ENCODE measurements around the gene FMN2. TPM values are rescaled to one million over a fixed set of nuclear protein-coding genes. Genes with fewer than 3 reads are reported as not detected.

Gene FMN2
- total RNA-seq, 1 donor = 11.2 TPM

- H4K20me1 ChIP-seq (ENCODE audit: insufficient read depth, low read length) = no peaks in the 10 kb centered on the region
- peaks cover 11% of the 10 kb centered on the region for H3K36me3 ChIP-seq (ENCODE audit: insufficient read depth, low read length)
- peaks cover 12% of the 10 kb centered on the region for H3K4me1 ChIP-seq (ENCODE audit: insufficient read depth, low read length)
- no peak overlapping the region for H2AFZ ChIP-seq (ENCODE audit: low read length)
- peaks cover 7% of the 10 kb centered on the region for H3K79me2 ChIP-seq (ENCODE audit: insufficient read depth, low read length)
- no peak for TF ChIP-seq CTCF (IDR thresholded peaks at IDR 0.05; ENCODE audit: extremely low read depth, low read depth, low read length)
- H3K9me3 ChIP-seq (ENCODE audit: low read depth, low read length) = peaks cover 3% of the 10 kb centered on the region
- H3K4me3 ChIP-seq (ENCODE audit: insufficient read depth, low read length) = no peak overlapping the region
- DNase-seq (ENCODE audit: insufficient read length, low spot score, missing footprints) = no peak
- H3K4me2 ChIP-seq (ENCODE audit: insufficient read depth, low read length) = no peak overlapping the region
- no peaks in the 10 kb centered on the region for H3K27me3 ChIP-seq (ENCODE audit: insufficient read depth, low read length)
- no peak overlapping the region for H3K27ac ChIP-seq (ENCODE audit: low read depth, low read length)
Measured at GRCh38 chr1:240201931-240202330, 110.2 kb downstream of the FMN2 start.

- Histone ChIP-seq H3K4me2 (ENCODE audit: insufficient read depth, low read length) (no peak overlapping the region), H3K36me3 (ENCODE audit: insufficient read depth, low read length) (peaks cover 18% of the 10 kb centered on the region), H4K20me1 (ENCODE audit: insufficient read depth, low read length) (no peaks in the 10 kb centered on the region), H2AFZ (ENCODE audit: low read length) (no peak overlapping the region), H3K4me3 (ENCODE audit: insufficient read depth, low read length) (no peak overlapping the region), H3K27ac (ENCODE audit: low read depth, low read length) (no peak overlapping the region), H3K79me2 (ENCODE audit: insufficient read depth, low read length) (no peaks in the 10 kb centered on the region), H3K27me3 (ENCODE audit: insufficient read depth, low read length) (no peaks in the 10 kb centered on the region), H3K9me3 (ENCODE audit: low read depth, low read length) (no peaks in the 10 kb centered on the region), H3K4me1 (ENCODE audit: insufficient read depth, low read length) (peaks cover 24% of the 10 kb centered on the region)
- DNase-seq (ENCODE audit: insufficient read length, low spot score, missing footprints) = peak; percentile 37
- no peak for TF ChIP-seq CTCF (IDR thresholded peaks at IDR 0.05; ENCODE audit: extremely low read depth, low read depth, low read length)
Measured at GRCh38 chr1:240207073-240207709, 115.5 kb downstream of the FMN2 start.

- H3K27ac ChIP-seq (ENCODE audit: low read depth, low read length) = peak overlapping the region; percentile 78
- no peak overlapping the region for H2AFZ ChIP-seq (ENCODE audit: low read length)
- peaks cover 20% of the 10 kb centered on the region for H3K36me3 ChIP-seq (ENCODE audit: insufficient read depth, low read length)
- peak; percentile 87 for DNase-seq (ENCODE audit: insufficient read length, low spot score, missing footprints)
- H4K20me1 ChIP-seq (ENCODE audit: insufficient read depth, low read length) = no peaks in the 10 kb centered on the region
- no peaks in the 10 kb centered on the region for H3K9me3 ChIP-seq (ENCODE audit: low read depth, low read length)
- peak overlapping the region; percentile 40 for H3K4me2 ChIP-seq (ENCODE audit: insufficient read depth, low read length)
- no peaks in the 10 kb centered on the region for H3K27me3 ChIP-seq (ENCODE audit: insufficient read depth, low read length)
- H3K4me3 ChIP-seq (ENCODE audit: insufficient read depth, low read length) = no peak overlapping the region
- no peaks in the 10 kb centered on the region for H3K79me2 ChIP-seq (ENCODE audit: insufficient read depth, low read length)
- peaks cover 28% of the 10 kb centered on the region for H3K4me1 ChIP-seq (ENCODE audit: insufficient read depth, low read length)
- no peak for TF ChIP-seq CTCF (IDR thresholded peaks at IDR 0.05; ENCODE audit: extremely low read depth, low read depth, low read length)
Measured at GRCh38 chr1:240210026-240210425, 118.3 kb downstream of the FMN2 start.

GRCh38 chr1:240212556-240212955 is 120.9 kb downstream of the FMN2 start:
- no peak overlapping the region for H3K4me2 ChIP-seq (ENCODE audit: insufficient read depth, low read length)
- no peaks in the 10 kb centered on the region for H4K20me1 ChIP-seq (ENCODE audit: insufficient read depth, low read length)
- H3K9me3 ChIP-seq (ENCODE audit: low read depth, low read length) = no peaks in the 10 kb centered on the region
- H3K27ac ChIP-seq (ENCODE audit: low read depth, low read length) = peak overlapping the region; percentile 31
- DNase-seq (ENCODE audit: insufficient read length, low spot score, missing footprints) = peak; percentile 37
- peaks cover 15% of the 10 kb centered on the region for H3K36me3 ChIP-seq (ENCODE audit: insufficient read depth, low read length)
- TF ChIP-seq CTCF (IDR thresholded peaks at IDR 0.05; ENCODE audit: extremely low read depth, low read depth, low read length) = no peak
- H2AFZ ChIP-seq (ENCODE audit: low read length) = no peak overlapping the region
- H3K4me1 ChIP-seq (ENCODE audit: insufficient read depth, low read length) = peaks cover 28% of the 10 kb centered on the region
- no peaks in the 10 kb centered on the region for H3K79me2 ChIP-seq (ENCODE audit: insufficient read depth, low read length)
- no peak overlapping the region for H3K4me3 ChIP-seq (ENCODE audit: insufficient read depth, low read length)
- no peaks in the 10 kb centered on the region for H3K27me3 ChIP-seq (ENCODE audit: insufficient read depth, low read length)
